CD4-positive, alpha-beta T cell treated with Interleukin-10 for 1 hour (primary cell): ENCODE results near the gene ZNF442.
"Not testable (repeated sequence)": the region's sequence is repeated elsewhere in the genome, so short reads cannot be mapped to it uniquely, and the experiment has no call there.

Experiments used
- DNase-seq: peaks from one replicate; pipeline ENCODE4 v3.0.0-alpha.2; 2020

The ZNF442 gene

GRCh38 chr19:12365236-12366162 lies at the start of gene ZNF442:
Gene ZNF442 (minus strand): TSS chr19:12365683. CDS start chr19:12363631, 2,052 bp downstream.
- DNase-seq = peak; percentile 85

- no peak for DNase-seq
These were observed 46.4 kb upstream of the ZNF442 start for GRCh38 chr19:12411893-12412292.

GRCh38 chr19:12400633-12401502 lies 35.4 kb upstream of the ZNF442 start, which contains the start of gene ZNF799:
Gene ZNF799 (minus strand): TSS chr19:12401271. CDS start chr19:12401070, 201 bp downstream.
- DNase-seq = peak; percentile 84

- peak; percentile 9 for DNase-seq
These were observed 34.6 kb upstream of the ZNF442 start for GRCh38 chr19:12399901-12400632.

GRCh38 chr19:12391148-12391547 lies 25.7 kb upstream of the ZNF442 start:
- not testable (repeated sequence) for DNase-seq

GRCh38 chr19:12386365-12386764 lies 20.9 kb upstream of the ZNF442 start:
- DNase-seq = not testable (repeated sequence)

GRCh38 chr19:12380444-12380737 lies 14.9 kb upstream of the ZNF442 start:
- DNase-seq = no peak

- no peak for DNase-seq
These were observed 14.4 kb upstream of the ZNF442 start for GRCh38 chr19:12379732-12380443.

- DNase-seq = no peak
These were observed 8.5 kb upstream of the ZNF442 start for GRCh38 chr19:12374026-12374425.

GRCh38 chr19:12364391-12365235 lies 870 bp downstream of the ZNF442 start:
- DNase-seq = no peak

- not testable (repeated sequence) for DNase-seq
These were observed 3.2 kb downstream of the ZNF442 start for GRCh38 chr19:12362236-12362635.

GRCh38 chr19:12353375-12353774 lies 12.1 kb downstream of the ZNF442 start:
- no peak for DNase-seq

GRCh38 chr19:12350890-12351197 lies 14.6 kb downstream of the ZNF442 start:
- no peak for DNase-seq

GRCh38 chr19:12350185-12350889 lies 15.1 kb downstream of the ZNF442 start:
- DNase-seq = no peak

- peak; percentile 62 for DNase-seq
These were observed 18.6 kb downstream of the ZNF442 start for GRCh38 chr19:12346896-12347295.

GRCh38 chr19:12345197-12345596 lies 20.3 kb downstream of the ZNF442 start:
- no peak for DNase-seq

GRCh38 chr19:12333162-12334159 lies 32.0 kb downstream of the ZNF442 start, which contains the start of gene ZNF563:
Gene ZNF563 (minus strand): TSS chr19:12333633. CDS start chr19:12333482, 151 bp downstream.
- peak; percentile 98 for DNase-seq

- DNase-seq = peak; percentile 64
These were observed 34.1 kb downstream of the ZNF442 start for GRCh38 chr19:12331211-12331941.

- no peak for DNase-seq
These were observed 35.1 kb downstream of the ZNF442 start for GRCh38 chr19:12330340-12330739.
